ENCODE measurements around the gene MAPK11. TPM values are rescaled to one million over a fixed set of nuclear protein-coding genes. Genes with fewer than 3 reads are reported as not detected.

The MAPK11 gene
- total RNA-seq, 1 donor from 2014 or later: not detected

DNA sequence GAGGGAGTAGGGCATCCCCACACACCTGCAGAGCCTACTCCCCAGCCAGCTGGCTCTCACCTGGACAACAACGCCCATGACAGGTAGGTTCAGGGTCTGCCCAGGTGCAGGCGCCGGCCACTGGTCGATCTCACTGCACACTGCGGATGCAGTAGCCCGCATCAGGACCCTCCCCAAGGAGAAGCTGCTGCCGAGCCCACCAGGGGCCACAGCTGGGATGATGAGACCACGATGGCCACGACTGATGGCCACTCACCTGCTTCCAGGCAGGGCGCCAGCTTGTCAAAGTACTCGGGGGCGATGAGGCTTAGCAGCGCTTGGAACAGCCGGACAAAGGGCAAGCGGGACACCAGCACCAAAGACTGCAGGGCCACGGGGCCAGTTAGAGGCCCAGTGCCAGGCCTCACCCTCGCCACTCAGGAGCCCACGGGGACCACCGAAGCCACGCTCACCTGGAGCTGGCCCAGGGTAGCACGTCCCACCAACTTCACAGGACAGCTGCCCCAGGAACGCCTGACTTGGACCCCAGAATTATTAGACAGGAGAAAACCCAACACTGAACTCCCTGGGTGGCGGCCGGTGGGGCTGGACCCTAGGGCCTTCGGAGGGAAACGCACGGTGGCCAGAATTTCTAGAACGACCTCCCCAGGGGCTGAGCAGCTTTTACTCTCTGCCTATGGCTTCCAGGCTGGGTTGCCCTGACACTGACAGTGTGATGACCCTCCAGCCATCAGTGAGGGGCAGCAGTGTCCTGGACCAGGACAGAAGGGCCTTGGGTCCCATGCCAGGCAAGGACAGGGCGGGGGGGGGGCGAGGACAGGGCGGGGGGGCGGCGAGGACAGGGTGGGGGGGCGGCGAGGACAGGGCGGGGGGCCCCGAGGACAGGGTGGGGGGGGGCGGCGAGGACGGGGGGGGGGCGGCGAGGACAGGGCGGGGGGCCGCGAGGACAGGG, 46.2 kb upstream of the MAPK11 start:
- Histone ChIP-seq H3K4me1 (no peaks in the 10 kb centered on the region), H3K4me3 (no peak overlapping the region), H3K4me2 (no peak overlapping the region), H3K36me3 (no peaks in the 10 kb centered on the region), H3K27me3 (no peaks in the 10 kb centered on the region), H2AFZ (replicated peaks) (no peak overlapping the region), H3K9ac (no peak overlapping the region), H3K27ac (no peak overlapping the region), H3K79me2 (ENCODE audit: low read depth) (no peaks in the 10 kb centered on the region), H3K9me3 (ENCODE audit: low read depth) (no peaks in the 10 kb centered on the region), H4K20me1 (ENCODE audit: low read depth) (no peaks in the 10 kb centered on the region), H3F3A (ENCODE audit: low read depth) (no peaks in the 10 kb centered on the region)
- Mint-ChIP-seq H3K27ac (no peak overlapping the region), H3K27me3 (ENCODE audit: insufficient read depth, low read depth) (peaks cover 6% of the 10 kb centered on the region), H3K36me3 (peaks cover 2% of the 10 kb centered on the region), H3K4me3 (no peak overlapping the region), H3K4me1 (no peaks in the 10 kb centered on the region), H3K9me3 (no peaks in the 10 kb centered on the region)
- TF ChIP-seq EZH2 (IDR thresholded peaks at IDR 0.05) (no peak), EZH2phosphoT487 (IDR thresholded peaks at IDR 0.05) (no peak)
- TF ChIP-seq, protein P1, sequence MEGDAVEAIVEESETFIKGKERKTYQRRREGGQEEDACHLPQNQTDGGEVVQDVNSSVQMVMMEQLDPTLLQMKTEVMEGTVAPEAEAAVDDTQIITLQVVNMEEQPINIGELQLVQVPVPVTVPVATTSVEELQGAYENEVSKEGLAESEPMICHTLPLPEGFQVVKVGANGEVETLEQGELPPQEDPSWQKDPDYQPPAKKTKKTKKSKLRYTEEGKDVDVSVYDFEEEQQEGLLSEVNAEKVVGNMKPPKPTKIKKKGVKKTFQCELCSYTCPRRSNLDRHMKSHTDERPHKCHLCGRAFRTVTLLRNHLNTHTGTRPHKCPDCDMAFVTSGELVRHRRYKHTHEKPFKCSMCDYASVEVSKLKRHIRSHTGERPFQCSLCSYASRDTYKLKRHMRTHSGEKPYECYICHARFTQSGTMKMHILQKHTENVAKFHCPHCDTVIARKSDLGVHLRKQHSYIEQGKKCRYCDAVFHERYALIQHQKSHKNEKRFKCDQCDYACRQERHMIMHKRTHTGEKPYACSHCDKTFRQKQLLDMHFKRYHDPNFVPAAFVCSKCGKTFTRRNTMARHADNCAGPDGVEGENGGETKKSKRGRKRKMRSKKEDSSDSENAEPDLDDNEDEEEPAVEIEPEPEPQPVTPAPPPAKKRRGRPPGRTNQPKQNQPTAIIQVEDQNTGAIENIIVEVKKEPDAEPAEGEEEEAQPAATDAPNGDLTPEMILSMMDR (IDR thresholded peaks at IDR 0.05): no peak
- no peak for DNase-seq (ENCODE audit: low spot score)

DNA sequence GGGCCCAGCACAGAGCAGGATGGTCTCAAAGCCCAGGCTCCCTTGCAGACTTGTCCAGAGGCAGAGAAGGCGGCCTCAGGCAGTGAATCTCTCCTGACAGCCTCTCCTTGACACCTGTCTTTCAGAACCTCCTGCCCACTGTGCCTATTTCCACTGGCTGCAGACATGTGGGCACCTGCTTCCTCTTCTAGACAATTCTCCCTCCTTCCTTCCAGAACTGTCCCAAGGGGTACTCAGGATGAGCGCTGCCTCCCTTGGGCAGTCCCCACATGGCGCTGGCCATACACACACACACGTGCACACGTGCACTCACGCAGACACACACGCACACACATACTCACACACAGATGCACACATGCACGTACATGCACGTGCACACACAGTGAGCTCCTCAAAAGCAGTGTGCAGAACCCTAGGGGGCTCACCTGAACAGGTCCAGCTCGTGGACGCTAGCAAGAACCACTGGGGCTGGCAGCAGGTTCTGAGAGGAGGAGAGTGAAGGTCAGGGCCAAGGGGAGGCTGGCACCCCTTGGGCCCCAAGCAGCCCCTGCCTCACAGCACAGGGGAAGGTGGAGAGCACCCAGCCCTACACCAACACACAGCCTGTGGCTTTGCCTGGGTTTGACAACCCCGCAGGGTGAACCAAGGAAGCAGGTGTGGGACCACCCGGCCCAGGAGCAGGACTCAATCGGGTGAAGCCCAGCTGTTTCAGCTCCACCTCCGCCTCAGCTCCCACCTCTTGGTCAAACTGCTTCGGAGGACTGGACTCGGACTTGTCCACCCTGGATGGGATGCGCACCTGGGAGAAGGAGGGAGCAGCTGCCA, 45.3 kb upstream of the MAPK11 start:
- DNase-seq (ENCODE audit: low spot score): no peak
- Histone ChIP-seq H3K27ac (no peak overlapping the region), H3K27me3 (no peaks in the 10 kb centered on the region), H3K79me2 (ENCODE audit: low read depth) (no peaks in the 10 kb centered on the region), H3F3A (ENCODE audit: low read depth) (no peaks in the 10 kb centered on the region), H4K20me1 (ENCODE audit: low read depth) (no peaks in the 10 kb centered on the region), H3K9me3 (ENCODE audit: low read depth) (no peaks in the 10 kb centered on the region), H3K9ac (no peak overlapping the region), H3K4me2 (no peak overlapping the region), H3K4me1 (no peaks in the 10 kb centered on the region), H3K36me3 (no peaks in the 10 kb centered on the region), H2AFZ (replicated peaks) (no peak overlapping the region), H3K4me3 (no peak overlapping the region)
- peaks cover under 1% of the 10 kb centered on the region for H3K4me1 Mint-ChIP-seq
- H3K27me3 Mint-ChIP-seq (ENCODE audit: insufficient read depth, low read depth): peaks cover 6% of the 10 kb centered on the region
- peaks cover 2% of the 10 kb centered on the region for H3K36me3 Mint-ChIP-seq
- H3K27ac Mint-ChIP-seq: peak overlapping the region; percentile 72
- TF ChIP-seq, protein P1 (IDR thresholded peaks at IDR 0.05): no peak
- TF ChIP-seq EZH2phosphoT487 (IDR thresholded peaks at IDR 0.05) (no peak), EZH2 (IDR thresholded peaks at IDR 0.05) (no peak)
- H3K9me3 Mint-ChIP-seq: no peaks in the 10 kb centered on the region
- no peak overlapping the region for H3K4me3 Mint-ChIP-seq

DNA sequence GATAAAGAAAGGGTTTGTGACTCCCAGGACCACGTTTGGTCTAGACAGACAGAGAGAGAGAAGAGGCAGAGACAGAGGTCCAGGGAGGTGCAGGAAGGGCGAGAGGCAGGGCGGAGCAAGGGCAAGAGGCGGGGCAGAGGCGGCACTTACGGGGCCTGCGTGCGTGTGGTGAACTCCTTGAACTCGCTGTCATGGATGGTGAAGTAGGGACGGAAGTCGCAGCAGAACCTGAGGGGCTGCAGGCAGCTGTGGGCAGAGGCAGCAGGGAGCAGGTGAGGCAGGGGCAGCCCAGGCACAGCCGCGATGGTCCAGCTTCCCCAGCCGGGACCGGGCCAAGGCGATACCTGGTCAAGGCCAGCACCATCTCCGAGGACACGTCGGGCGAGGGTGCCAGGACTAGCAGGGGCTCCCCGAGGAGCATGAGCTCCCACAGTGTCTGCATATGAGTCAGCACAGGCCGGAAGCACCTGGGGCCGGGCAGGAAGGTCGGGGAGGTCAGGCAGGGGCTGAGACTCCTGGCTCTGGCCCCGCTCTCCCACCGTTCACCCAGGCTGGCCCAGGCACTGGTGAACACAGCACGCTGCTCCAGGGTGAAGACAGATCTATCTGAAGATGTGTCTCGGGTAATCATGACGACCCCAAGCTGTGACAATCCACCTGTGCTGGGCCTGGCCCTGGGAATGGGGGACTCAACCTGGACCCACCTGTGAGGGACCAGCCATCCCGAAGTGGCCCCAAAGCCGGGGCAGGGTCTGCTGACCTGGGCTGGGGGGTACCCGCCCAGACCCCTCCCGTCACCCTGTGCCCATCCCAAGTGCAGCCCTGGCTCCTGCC, 44.5 kb upstream of the MAPK11 start:
- Mint-ChIP-seq H3K27me3 (ENCODE audit: insufficient read depth, low read depth) (peaks cover 6% of the 10 kb centered on the region), H3K4me1 (peaks cover 5% of the 10 kb centered on the region), H3K36me3 (peaks cover 2% of the 10 kb centered on the region), H3K4me3 (peak overlapping the region; percentile 16), H3K27ac (no peak overlapping the region), H3K9me3 (no peaks in the 10 kb centered on the region)
- Histone ChIP-seq H2AFZ (replicated peaks) (no peak overlapping the region), H3K27me3 (no peaks in the 10 kb centered on the region), H3K9me3 (ENCODE audit: low read depth) (no peaks in the 10 kb centered on the region), H3K4me1 (peaks cover 5% of the 10 kb centered on the region), H3F3A (ENCODE audit: low read depth) (peaks cover 7% of the 10 kb centered on the region), H3K36me3 (no peaks in the 10 kb centered on the region), H4K20me1 (ENCODE audit: low read depth) (no peaks in the 10 kb centered on the region), H3K4me3 (no peak overlapping the region), H3K79me2 (ENCODE audit: low read depth) (no peaks in the 10 kb centered on the region), H3K27ac (no peak overlapping the region), H3K4me2 (no peak overlapping the region), H3K9ac (no peak overlapping the region)
- no peak for DNase-seq (ENCODE audit: low spot score)
- no peak for TF ChIP-seq EZH2 (IDR thresholded peaks at IDR 0.05)
- TF ChIP-seq, protein P1 (IDR thresholded peaks at IDR 0.05): no peak
- no peak for TF ChIP-seq EZH2phosphoT487 (IDR thresholded peaks at IDR 0.05)
